GM10266 (cell line): ENCODE results near the gene B3GNT4.

Source experiments
- DNase-seq: peaks from one replicate; pipeline ENCODE4 v3.0.0; 2012; ENCODE audit errors: extremely low spot score
- TF ChIP-seq, protein P1 (sequence below): IDR thresholded peaks from 2 replicates; pipeline ENCODE4 v1.5.1; 2012; ENCODE audit warnings: mild to moderate bottlenecking, low read depth; ENCODE audit not compliant: control insufficient read depth, insufficient read depth; ENCODE audit errors: missing control alignments

Gene B3GNT4

DNA sequence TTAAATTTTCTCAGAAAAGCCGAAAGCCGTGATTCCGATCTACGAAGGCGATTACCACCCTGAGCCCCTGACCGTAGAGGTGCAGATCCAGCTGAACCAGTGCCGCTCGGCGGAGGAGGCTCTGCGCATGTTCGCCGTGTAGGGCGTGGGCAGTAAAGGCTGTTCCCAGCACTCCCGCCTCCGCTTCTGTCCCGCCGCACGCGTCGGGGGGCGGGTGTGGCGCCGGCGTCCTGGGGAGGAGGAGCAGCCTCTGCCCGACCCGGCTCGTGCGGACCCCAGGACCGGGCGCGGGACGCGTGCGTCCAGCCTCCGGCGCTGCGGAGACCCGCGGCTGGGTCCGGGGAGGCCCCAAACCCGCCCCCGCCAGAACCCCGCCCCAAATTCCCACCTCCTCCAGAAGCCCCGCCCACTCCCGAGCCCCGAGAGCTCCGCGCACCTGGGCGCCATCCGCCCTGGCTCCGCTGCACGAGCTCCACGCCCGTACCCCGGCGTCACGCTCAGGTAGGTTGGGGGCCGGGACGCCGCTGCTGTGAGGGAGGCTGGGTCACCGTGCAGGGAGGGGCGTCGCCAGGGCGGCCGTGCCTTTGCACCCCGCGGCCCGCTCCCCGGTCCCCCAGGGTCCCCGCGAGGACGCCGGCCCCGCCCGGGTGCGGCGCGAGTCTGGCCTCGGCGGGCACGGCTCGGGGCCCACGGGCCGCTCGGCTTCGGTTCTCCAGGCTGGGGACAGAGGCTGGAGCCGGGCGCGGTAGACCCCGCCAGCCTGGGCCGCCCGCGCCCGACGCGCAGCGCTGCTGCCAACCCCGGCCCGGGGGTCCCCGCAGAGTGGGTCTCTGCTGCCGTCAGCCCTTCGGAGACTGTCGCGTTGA is at the start of gene B3GNT4:
Gene B3GNT4 (plus strand): TSS at position 409 of the 866 bp plus-strand sequence. CDS start 910 bp downstream, outside the sequence.
- TF ChIP-seq, protein P1, sequence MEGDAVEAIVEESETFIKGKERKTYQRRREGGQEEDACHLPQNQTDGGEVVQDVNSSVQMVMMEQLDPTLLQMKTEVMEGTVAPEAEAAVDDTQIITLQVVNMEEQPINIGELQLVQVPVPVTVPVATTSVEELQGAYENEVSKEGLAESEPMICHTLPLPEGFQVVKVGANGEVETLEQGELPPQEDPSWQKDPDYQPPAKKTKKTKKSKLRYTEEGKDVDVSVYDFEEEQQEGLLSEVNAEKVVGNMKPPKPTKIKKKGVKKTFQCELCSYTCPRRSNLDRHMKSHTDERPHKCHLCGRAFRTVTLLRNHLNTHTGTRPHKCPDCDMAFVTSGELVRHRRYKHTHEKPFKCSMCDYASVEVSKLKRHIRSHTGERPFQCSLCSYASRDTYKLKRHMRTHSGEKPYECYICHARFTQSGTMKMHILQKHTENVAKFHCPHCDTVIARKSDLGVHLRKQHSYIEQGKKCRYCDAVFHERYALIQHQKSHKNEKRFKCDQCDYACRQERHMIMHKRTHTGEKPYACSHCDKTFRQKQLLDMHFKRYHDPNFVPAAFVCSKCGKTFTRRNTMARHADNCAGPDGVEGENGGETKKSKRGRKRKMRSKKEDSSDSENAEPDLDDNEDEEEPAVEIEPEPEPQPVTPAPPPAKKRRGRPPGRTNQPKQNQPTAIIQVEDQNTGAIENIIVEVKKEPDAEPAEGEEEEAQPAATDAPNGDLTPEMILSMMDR = no peak
- peak; percentile 79 for DNase-seq

DNA sequence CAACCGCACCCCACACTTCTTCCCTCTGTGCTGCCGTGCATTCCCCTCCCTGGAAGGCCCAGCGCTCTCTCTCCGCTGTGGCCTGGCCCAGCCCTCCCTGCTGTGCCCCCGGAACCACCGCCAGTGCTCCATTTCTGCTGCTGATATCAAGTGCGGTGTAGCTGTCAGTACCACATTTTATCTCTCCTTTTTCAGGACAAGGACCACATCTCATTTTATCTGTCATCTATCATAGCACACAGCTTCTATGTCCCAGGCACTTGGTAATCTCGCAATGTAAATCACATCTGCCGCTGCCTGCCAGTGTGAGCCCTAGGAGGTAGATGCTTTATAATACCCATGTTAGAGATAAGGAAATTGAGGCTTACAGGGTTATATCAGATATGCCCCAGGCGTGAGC is 47.8 kb upstream of the B3GNT4 start:
- TF ChIP-seq, protein P1 = no peak
- DNase-seq = no peak

DNA sequence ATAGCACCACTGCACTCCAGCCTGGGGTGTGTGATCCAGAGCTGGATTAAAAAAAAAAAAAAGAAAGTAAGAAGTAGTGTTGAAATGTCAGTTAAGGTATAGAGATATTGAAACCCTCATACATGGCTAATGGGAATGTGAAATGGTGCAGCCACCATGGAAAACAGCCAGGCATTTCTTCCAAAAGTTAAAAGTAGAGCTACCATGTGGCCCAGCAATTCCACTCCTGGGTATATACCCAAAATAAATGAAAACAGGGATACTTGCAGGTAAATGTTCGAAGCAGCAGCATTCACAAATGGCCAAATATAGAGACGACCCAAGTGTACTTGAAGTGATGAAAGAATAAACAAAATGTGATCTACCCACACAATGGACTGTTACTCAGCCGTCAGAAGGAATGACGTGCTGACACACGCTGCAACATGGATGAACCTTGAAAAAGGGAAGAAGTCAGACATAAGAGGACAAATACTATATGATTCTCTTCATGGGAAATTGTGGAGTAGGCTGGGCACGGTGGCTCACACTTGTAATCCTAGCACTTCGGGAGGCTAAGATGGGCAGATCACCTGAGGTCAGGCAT is 44.7 kb upstream of the B3GNT4 start:
- TF ChIP-seq, protein P1 = no peak
- DNase-seq = no peak

DNA sequence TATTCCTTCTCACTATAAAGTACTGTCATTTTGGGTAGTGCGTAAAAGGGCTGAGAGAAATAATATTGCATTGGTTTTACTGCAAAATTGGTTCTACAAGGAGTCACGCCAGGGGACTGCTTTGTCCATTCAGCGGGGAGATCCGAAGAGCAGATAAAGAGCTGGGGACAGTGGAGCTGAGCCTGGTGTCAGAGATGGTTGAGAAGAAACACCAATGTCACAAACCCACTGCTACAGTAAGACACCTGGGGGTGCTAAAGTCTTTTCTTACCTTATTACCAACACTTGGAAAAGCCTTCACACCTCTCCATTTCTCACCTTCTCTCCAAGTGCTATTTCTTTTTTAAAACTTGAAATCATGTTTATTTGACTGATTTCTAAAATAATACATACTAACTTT is 43.6 kb upstream of the B3GNT4 start:
- DNase-seq = no peak
- TF ChIP-seq, protein P1 = no peak

GRCh38 chr12:122160761-122161160 is 42.7 kb upstream of the B3GNT4 start:
- TF ChIP-seq, protein P1 = no peak
- no peak for DNase-seq

- no peak for DNase-seq
- TF ChIP-seq, protein P1 = no peak
These were observed 41.8 kb upstream of the B3GNT4 start for GRCh38 chr12:122161682-122162081.

GRCh38 chr12:122162976-122163375 is 40.5 kb upstream of the B3GNT4 start:
- no peak for DNase-seq
- TF ChIP-seq, protein P1 = no peak
